ENCODE data around the gene CENPU.
A peak's percentile ranks its signal among the peaks of the same experiment; 100 is the strongest.

CENPU gene

DNA sequence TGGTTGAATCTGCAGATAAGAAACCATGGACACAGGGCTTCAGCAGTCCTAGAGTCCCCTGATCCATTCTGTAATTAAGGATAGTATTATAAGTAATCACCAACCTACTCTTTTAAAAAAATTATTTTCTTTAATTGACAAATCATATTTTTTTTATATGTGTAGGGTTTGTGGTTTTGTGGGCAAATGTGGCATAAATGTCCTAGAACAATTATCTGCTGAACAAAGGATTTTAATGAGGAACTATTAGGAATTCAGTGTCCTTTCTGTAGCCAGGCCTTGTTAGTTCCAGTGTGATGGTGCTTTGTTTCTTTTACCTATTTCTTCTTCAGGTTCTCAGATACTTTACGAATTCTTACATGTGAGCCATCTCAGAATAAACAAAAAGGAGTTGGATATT is 52.0 kb downstream of the CENPU start:
- H3K4me3 Mint-ChIP-seq = no peak overlapping the region
- H3K27ac Mint-ChIP-seq = peak overlapping the region; percentile 57
- no peaks in the 10 kb centered on the region for H3K9me3 Mint-ChIP-seq
- peaks cover 37% of the 10 kb centered on the region for H3K4me1 Mint-ChIP-seq (ENCODE audit: low read depth)
- H3K27me3 Mint-ChIP-seq = no peaks in the 10 kb centered on the region
- intact Hi-C loops (cut with micrococcal nuclease) = loop anchor here (5.0 kb wide), 1 partner anchor 35 kb away; the partner anchor contains the start of genes CASP3 and PRIMPOL
- H3K36me3 Mint-ChIP-seq (ENCODE audit: low read depth) = peaks cover 5% of the 10 kb centered on the region

GRCh38 chr4:184680698-184681097 is 53.2 kb downstream of the CENPU start:
- peak overlapping the region; percentile 22 for H3K27ac Mint-ChIP-seq
- intact Hi-C loops (cut with micrococcal nuclease) = loop anchor here (5.0 kb wide), 1 partner anchor 33 kb away; the partner anchor contains the start of genes CASP3 and PRIMPOL
- H3K4me1 Mint-ChIP-seq (ENCODE audit: low read depth) = peaks cover 39% of the 10 kb centered on the region
- no peaks in the 10 kb centered on the region for H3K36me3 Mint-ChIP-seq (ENCODE audit: low read depth)
- H3K9me3 Mint-ChIP-seq = no peaks in the 10 kb centered on the region
- H3K4me3 Mint-ChIP-seq = no peak overlapping the region
- H3K27me3 Mint-ChIP-seq = no peaks in the 10 kb centered on the region

- H3K27ac Mint-ChIP-seq = no peak overlapping the region
- H3K36me3 Mint-ChIP-seq (ENCODE audit: low read depth) = peaks cover 33% of the 10 kb centered on the region
- no peak overlapping the region for H3K4me3 Mint-ChIP-seq
- H3K4me1 Mint-ChIP-seq (ENCODE audit: low read depth) = peaks cover 14% of the 10 kb centered on the region
- H3K9me3 Mint-ChIP-seq = no peaks in the 10 kb centered on the region
- intact Hi-C loops (cut with micrococcal nuclease) = no loop called here
- H3K27me3 Mint-ChIP-seq = no peaks in the 10 kb centered on the region
These were observed 57.9 kb downstream of the CENPU start for GRCh38 chr4:184675821-184676492.

GRCh38 chr4:184675018-184675417 is 58.9 kb downstream of the CENPU start:
- Mint-ChIP-seq H3K27ac (no peak overlapping the region), H3K9me3 (no peaks in the 10 kb centered on the region), H3K36me3 (ENCODE audit: low read depth) (peaks cover 33% of the 10 kb centered on the region)

DNA sequence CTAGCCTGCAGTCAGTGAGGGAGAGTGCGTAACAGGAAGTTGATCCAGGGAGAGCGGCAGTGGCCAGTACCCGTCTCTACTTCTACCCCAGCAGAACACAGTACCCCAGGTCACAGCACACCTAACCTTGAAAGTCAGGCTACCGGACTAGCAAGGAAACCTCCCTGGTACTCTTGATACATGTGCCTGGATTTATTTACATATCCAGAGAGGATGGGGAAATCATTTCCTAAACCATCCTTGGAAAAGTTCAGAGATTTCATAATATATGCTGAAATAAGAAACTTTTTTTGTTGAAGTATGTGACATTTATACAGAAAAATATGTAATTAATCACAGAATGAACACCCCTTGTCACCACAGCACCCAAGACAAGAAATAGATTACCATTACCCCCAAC is 59.9 kb downstream of the CENPU start:
- Mint-ChIP-seq H3K9me3 (no peaks in the 10 kb centered on the region), H3K4me1 (ENCODE audit: low read depth) (peaks cover 16% of the 10 kb centered on the region), H3K27ac (no peak overlapping the region), H3K27me3 (no peaks in the 10 kb centered on the region), H3K4me3 (no peak overlapping the region), H3K36me3 (ENCODE audit: low read depth) (peaks cover 39% of the 10 kb centered on the region)
- intact Hi-C loops (cut with micrococcal nuclease) = no loop called here

More at GRCh38 chr4:184675018-184675417, 58.9 kb downstream of the CENPU start:
- Mint-ChIP-seq H3K27me3 (no peaks in the 10 kb centered on the region), H3K4me1 (ENCODE audit: low read depth) (peaks cover 10% of the 10 kb centered on the region), H3K4me3 (no peak overlapping the region)
- intact Hi-C loops (cut with micrococcal nuclease) = no loop called here

GRCh38 chr4:184672741-184673140 is 61.2 kb downstream of the CENPU start:
- Mint-ChIP-seq H3K4me3 (no peak overlapping the region), H3K27me3 (no peaks in the 10 kb centered on the region), H3K9me3 (no peaks in the 10 kb centered on the region), H3K27ac (no peak overlapping the region), H3K36me3 (ENCODE audit: low read depth) (peaks cover 50% of the 10 kb centered on the region), H3K4me1 (ENCODE audit: low read depth) (peaks cover 28% of the 10 kb centered on the region)
- intact Hi-C loops (cut with micrococcal nuclease) = no loop called here

GRCh38 chr4:184671101-184671500 is 62.8 kb downstream of the CENPU start:
- H3K27ac Mint-ChIP-seq = no peak overlapping the region
- peaks cover 65% of the 10 kb centered on the region for H3K36me3 Mint-ChIP-seq (ENCODE audit: low read depth)
- H3K4me3 Mint-ChIP-seq = no peak overlapping the region
- intact Hi-C loops (cut with micrococcal nuclease) = no loop called here
- no peaks in the 10 kb centered on the region for H3K9me3 Mint-ChIP-seq
- H3K27me3 Mint-ChIP-seq = no peaks in the 10 kb centered on the region
- H3K4me1 Mint-ChIP-seq (ENCODE audit: low read depth) = peaks cover 26% of the 10 kb centered on the region

DNA sequence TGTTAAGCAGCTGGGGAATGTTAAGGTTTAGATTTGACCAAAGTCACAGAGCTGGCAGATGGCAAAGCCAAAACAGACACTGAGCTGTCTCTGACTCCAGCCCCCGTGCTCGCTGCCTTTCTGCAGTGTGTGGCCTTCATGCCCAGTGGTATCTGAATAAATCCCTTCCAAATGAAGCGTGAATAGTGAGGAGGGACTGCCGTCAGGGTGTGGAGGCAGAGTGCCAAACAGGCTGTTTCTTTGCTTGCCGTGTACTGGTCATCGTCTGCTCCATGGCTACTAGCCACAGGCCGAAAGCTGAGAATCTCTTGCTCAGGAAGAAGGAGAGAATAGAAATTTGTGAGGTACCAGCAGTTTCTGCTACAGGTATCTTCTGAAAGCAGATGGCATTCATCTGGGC is 64.6 kb downstream of the CENPU start:
- intact Hi-C loops (cut with micrococcal nuclease) = no loop called here
- H3K27ac Mint-ChIP-seq = no peak overlapping the region
- H3K9me3 Mint-ChIP-seq = no peaks in the 10 kb centered on the region
- H3K36me3 Mint-ChIP-seq (ENCODE audit: low read depth) = peaks cover 65% of the 10 kb centered on the region
- H3K27me3 Mint-ChIP-seq = no peaks in the 10 kb centered on the region
- peaks cover 32% of the 10 kb centered on the region for H3K4me1 Mint-ChIP-seq (ENCODE audit: low read depth)
- H3K4me3 Mint-ChIP-seq = no peak overlapping the region

DNA sequence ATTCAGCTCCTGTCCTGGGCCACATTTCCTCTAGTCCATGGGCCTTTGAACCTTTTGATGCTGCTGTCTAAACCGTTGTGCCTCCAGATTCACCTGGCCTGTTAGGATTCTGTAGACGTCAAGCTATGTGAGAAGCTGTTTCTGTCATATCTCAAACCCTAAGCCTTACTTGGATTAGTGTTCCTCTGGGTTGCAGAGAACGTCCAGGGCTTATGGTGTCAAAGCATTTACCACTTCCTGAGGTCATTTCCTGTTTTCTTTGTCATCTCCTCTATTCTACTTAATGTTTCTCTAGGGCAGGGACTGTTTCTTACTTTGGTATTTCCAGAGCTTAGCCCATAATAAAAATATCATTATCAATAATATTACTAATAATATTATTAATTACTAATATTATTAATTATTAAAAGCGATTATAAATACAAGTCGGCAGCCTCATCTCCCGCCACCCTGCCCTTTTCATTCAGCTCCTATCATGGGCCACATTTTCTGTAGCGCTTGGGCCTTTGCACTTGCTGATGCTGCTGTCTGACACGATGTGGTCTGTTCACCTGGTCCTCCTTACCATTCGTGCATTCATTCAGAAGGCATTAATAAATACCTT is 65.3 kb downstream of the CENPU start:
- Mint-ChIP-seq H3K36me3 (ENCODE audit: low read depth) (peaks cover 59% of the 10 kb centered on the region), H3K27me3 (no peaks in the 10 kb centered on the region), H3K4me3 (no peak overlapping the region), H3K27ac (peak overlapping the region; percentile 59), H3K9me3 (no peaks in the 10 kb centered on the region), H3K4me1 (ENCODE audit: low read depth) (peaks cover 32% of the 10 kb centered on the region)
- intact Hi-C loops (cut with micrococcal nuclease) = no loop called here

- H3K36me3 Mint-ChIP-seq (ENCODE audit: low read depth) = peaks cover 54% of the 10 kb centered on the region
- intact Hi-C loops (cut with micrococcal nuclease) = no loop called here
These were observed 65.8 kb downstream of the CENPU start for GRCh38 chr4:184668096-184668495.

DNA sequence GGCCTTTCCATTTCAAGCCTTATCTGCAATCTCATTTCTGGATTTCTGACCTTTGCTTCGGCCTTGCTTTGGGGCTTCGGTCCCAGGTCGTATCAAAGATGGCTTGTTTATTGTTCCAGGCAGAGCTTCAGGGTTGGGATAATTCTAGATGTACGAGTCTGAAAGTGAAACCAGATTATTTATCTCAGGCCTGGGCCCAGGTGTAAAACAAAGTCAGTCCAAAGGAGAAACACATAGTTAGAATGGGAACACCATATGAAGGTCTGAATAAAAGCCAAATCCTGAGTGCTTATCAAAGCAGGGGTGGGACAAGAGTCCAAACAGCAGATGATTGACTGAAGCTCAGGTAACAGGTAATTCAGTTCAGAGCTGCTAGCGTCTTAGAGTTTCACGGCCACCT is 67.2 kb downstream of the CENPU start:
- Mint-ChIP-seq H3K36me3 (ENCODE audit: low read depth) (peaks cover 40% of the 10 kb centered on the region), H3K27ac (no peak overlapping the region), H3K9me3 (no peaks in the 10 kb centered on the region), H3K4me3 (no peak overlapping the region), H3K27me3 (no peaks in the 10 kb centered on the region), H3K4me1 (ENCODE audit: low read depth) (peaks cover 32% of the 10 kb centered on the region)
- intact Hi-C loops (cut with micrococcal nuclease) = no loop called here

More at GRCh38 chr4:184668096-184668495, 65.8 kb downstream of the CENPU start:
- Mint-ChIP-seq H3K27ac (peak overlapping the region; percentile 59), H3K4me3 (no peak overlapping the region), H3K27me3 (no peaks in the 10 kb centered on the region), H3K9me3 (no peaks in the 10 kb centered on the region), H3K4me1 (ENCODE audit: low read depth) (peaks cover 32% of the 10 kb centered on the region)

DNA sequence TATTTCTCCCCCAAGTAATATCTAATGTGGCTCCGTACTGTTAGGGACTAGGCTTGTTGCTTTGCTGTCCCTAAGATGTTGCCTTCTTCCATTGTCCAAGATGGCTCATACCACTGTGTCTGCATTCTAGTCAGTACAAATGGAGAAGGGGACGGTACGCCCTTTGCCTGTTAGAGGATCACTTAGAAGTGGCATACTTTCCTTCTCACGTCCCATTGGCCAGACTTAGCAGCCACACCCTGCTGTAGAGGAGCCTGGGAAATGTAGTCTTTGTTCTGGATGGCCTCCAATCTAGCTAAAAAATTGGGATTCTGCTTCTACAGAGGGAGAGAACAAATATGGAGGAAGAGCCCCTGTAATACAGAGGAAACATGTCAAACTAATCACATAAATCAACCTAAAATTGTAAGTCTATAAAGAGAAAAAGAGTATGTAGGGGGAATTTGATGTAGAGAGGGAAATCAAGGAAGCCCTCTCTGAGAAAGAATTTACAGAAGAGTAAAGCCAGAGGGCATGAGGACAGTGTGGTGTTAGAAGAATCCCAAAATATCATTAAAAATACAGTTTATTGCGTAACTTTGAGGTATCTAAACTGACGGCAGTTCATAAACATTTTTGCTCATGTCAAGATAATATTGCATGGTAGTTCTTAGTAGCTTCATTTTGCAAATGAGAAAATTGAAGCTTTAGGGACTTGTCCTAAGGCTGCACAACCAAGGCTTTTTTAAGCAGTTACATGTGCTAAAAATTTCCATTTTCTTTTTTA is 69.3 kb downstream of the CENPU start:
- intact Hi-C loops (cut with micrococcal nuclease) = loop anchor here (2.0 kb wide), 1 partner anchor 14 kb away; no protein-coding TSS in a partner anchor
- Mint-ChIP-seq H3K36me3 (ENCODE audit: low read depth) (peaks cover 36% of the 10 kb centered on the region), H3K4me3 (no peak overlapping the region), H3K9me3 (no peaks in the 10 kb centered on the region), H3K4me1 (ENCODE audit: low read depth) (peaks cover 27% of the 10 kb centered on the region), H3K27ac (no peak overlapping the region), H3K27me3 (no peaks in the 10 kb centered on the region)

- no peak overlapping the region for H3K4me3 Mint-ChIP-seq
- peaks cover 9% of the 10 kb centered on the region for H3K4me1 Mint-ChIP-seq (ENCODE audit: low read depth)
- H3K9me3 Mint-ChIP-seq = no peaks in the 10 kb centered on the region
- H3K36me3 Mint-ChIP-seq (ENCODE audit: low read depth) = peaks cover 13% of the 10 kb centered on the region
- H3K27ac Mint-ChIP-seq = no peak overlapping the region
- intact Hi-C loops (cut with micrococcal nuclease) = no loop called here
- H3K27me3 Mint-ChIP-seq = no peaks in the 10 kb centered on the region
These were observed 71.7 kb downstream of the CENPU start for GRCh38 chr4:184662236-184662635.

- Mint-ChIP-seq H3K4me1 (ENCODE audit: low read depth) (peaks cover 21% of the 10 kb centered on the region), H3K27me3 (no peaks in the 10 kb centered on the region), H3K36me3 (ENCODE audit: low read depth) (peaks cover 3% of the 10 kb centered on the region), H3K27ac (no peak overlapping the region), H3K4me3 (no peak overlapping the region), H3K9me3 (no peaks in the 10 kb centered on the region)
- intact Hi-C loops (cut with micrococcal nuclease) = no loop called here
These were observed 72.9 kb downstream of the CENPU start for GRCh38 chr4:184660978-184661377.

All from dendritic cell treated with granulocyte-macrophage colony-stimulating factor and Interleukin-4, amounts not matched to agents 40 ng/mL and 50 ng/mL, for 4 days (primary cell).